Stimulated activated CD8-positive, alpha-beta memory T cell treated with anti-CD3 and anti-CD28 coated beads, Interleukin-4, amount 100 ng/mL, for 48 hours (primary cell): ENCODE data around the gene SELENOV.

Experiments used
- DNase-seq: peaks from one replicate; pipeline ENCODE4 v3.0.0-alpha.2; 2020

SELENOV gene

GRCh38 chr19:39496063-39496462, 18.9 kb upstream of the SELENOV start:
- DNase-seq, result no peak

GRCh38 chr19:39497701-39497995, 17.3 kb upstream of the SELENOV start:
- no peak for DNase-seq

- DNase-seq, result peak; percentile 47
These were observed 16.7 kb upstream of the SELENOV start for GRCh38 chr19:39497996-39498797.

- peak; percentile 41 for DNase-seq
These were observed 15.9 kb upstream of the SELENOV start, which contains the start of gene DLL3 for GRCh38 chr19:39498798-39499642. DLL3 (plus strand) TSS chr19:39498947; CDS start chr19:39498975, 28 bp downstream.

- no peak for DNase-seq
These were observed 15.0 kb upstream of the SELENOV start for GRCh38 chr19:39499932-39500331.

GRCh38 chr19:39500543-39500942, 14.4 kb upstream of the SELENOV start:
- no peak for DNase-seq

- DNase-seq, result no peak
These were observed 13.6 kb upstream of the SELENOV start for GRCh38 chr19:39501340-39501739.

GRCh38 chr19:39502640-39503417, 12.1 kb upstream of the SELENOV start:
- peak; percentile 86 for DNase-seq

GRCh38 chr19:39506598-39506943, 8.4 kb upstream of the SELENOV start:
- no peak for DNase-seq

- peak; percentile 75 for DNase-seq
These were observed 7.8 kb upstream of the SELENOV start for GRCh38 chr19:39506944-39507714.

- no peak for DNase-seq
These were observed 7.1 kb upstream of the SELENOV start for GRCh38 chr19:39507715-39508364.

- DNase-seq, result no peak
These were observed 6.3 kb upstream of the SELENOV start for GRCh38 chr19:39508629-39509028.

- DNase-seq, result no peak
These were observed 5.7 kb upstream of the SELENOV start for GRCh38 chr19:39509233-39509632.

- DNase-seq, result no peak
These were observed 2.0 kb upstream of the SELENOV start for GRCh38 chr19:39512988-39513387.

GRCh38 chr19:39515551-39516191, 732 bp downstream of the SELENOV start:
- DNase-seq, result no peak

GRCh38 chr19:39516270-39516669, 1.3 kb downstream of the SELENOV start:
- DNase-seq, result no peak

GRCh38 chr19:39517432-39517831, 2.5 kb downstream of the SELENOV start:
- no peak for DNase-seq

- no peak for DNase-seq
These were observed 3.5 kb downstream of the SELENOV start for GRCh38 chr19:39518458-39518857.

GRCh38 chr19:39518975-39519374, 4.0 kb downstream of the SELENOV start:
- DNase-seq, result no peak

GRCh38 chr19:39520541-39521484, 5.9 kb downstream of the SELENOV start:
- DNase-seq, result no peak
